GM23338 (cell line): ENCODE results near the gene CCDC138. TPM values are rescaled to one million over a fixed set of nuclear protein-coding genes. Genes with fewer than 3 reads are reported as not detected.

Source experiments
- ATAC-seq: fragments of 200-7000 bp; cut with Tn5 transposase; 3 replicates; pipeline ENCODE4 v1.9.1; 2020
- DNase-seq: peaks from one replicate; pipeline ENCODE4 v3.0.0-alpha.2; 2015; ENCODE audit warnings: low spot score
- H2AFZ ChIP-seq: fragments of 200-600 bp; sonication (generic); 2 replicates; pipeline ENCODE4 v1.8.0; 2016; ENCODE audit warnings: antibody characterized with exemption, mild to moderate bottlenecking, moderate library complexity
- H3F3A ChIP-seq: fragments of 200-600 bp; sonication (generic); replicated peaks from 2 replicates; pipeline ENCODE4 v1.8.0; 2017; ENCODE audit warnings: antibody characterized with exemption, mixed run types, low read depth
- H3K27ac ChIP-seq: fragments of 200-600 bp; sonication (generic); 2 replicates; pipeline ENCODE4 v1.6.1; 2016; ENCODE audit warnings: low read depth
- H3K27me3 ChIP-seq: fragments of 200-600 bp; sonication (generic); 2 replicates; pipeline ENCODE4 v1.8.0; 2016; ENCODE audit warnings: mild to moderate bottlenecking, mixed run types, moderate library complexity; ENCODE audit not compliant: insufficient read depth
- H3K36me3 ChIP-seq: fragments of 200-600 bp; sonication (generic); 2 replicates; pipeline ENCODE4 v1.8.0; 2016; ENCODE audit warnings: mild to moderate bottlenecking; ENCODE audit not compliant: insufficient read depth
- H3K4me1 ChIP-seq: fragments of 200-600 bp; sonication (generic); 2 replicates; pipeline ENCODE4 v1.8.0; 2016; ENCODE audit warnings: mild to moderate bottlenecking, moderate library complexity; ENCODE audit not compliant: insufficient read depth
- H3K4me2 ChIP-seq: fragments of 200-600 bp; sonication (generic); 2 replicates; pipeline ENCODE4 v1.7.1; 2017; ENCODE audit warnings: mixed run types
- H3K4me3 ChIP-seq: fragments of 200-600 bp; sonication (generic); 2 replicates; pipeline ENCODE4 v1.6.1; 2016; ENCODE audit warnings: mixed run types
- H3K79me2 ChIP-seq: fragments of 200-600 bp; sonication (generic); replicated peaks from 2 replicates; pipeline ENCODE4 v1.8.0; 2017; ENCODE audit warnings: mild to moderate bottlenecking; ENCODE audit not compliant: insufficient read depth
- H3K9me2 ChIP-seq: fragments of 200-600 bp; sonication (generic); 2 replicates; pipeline ENCODE4 v1.8.0; 2017; ENCODE audit not compliant: insufficient read depth
- H4K20me1 ChIP-seq: fragments of 200-600 bp; sonication (generic); replicated peaks from 2 replicates; pipeline ENCODE4 v1.8.0; 2017; ENCODE audit warnings: mild to moderate bottlenecking; ENCODE audit not compliant: insufficient read depth
- H3K27ac Mint-ChIP-seq: 2 replicates; pipeline ENCODE4 v1.8.0; 2020; ENCODE audit warnings: inconsistent platforms, mild to moderate bottlenecking, moderate library complexity, mixed read lengths
- H3K27me3 Mint-ChIP-seq: 3 replicates; pipeline ENCODE4 v1.8.0; 2022; ENCODE audit warnings: low read depth, mild to moderate bottlenecking, moderate library complexity, mixed read lengths, inconsistent platforms; ENCODE audit not compliant: insufficient read depth, poor library complexity
- H3K36me3 Mint-ChIP-seq: 3 replicates; pipeline ENCODE4 v1.8.0; 2021; ENCODE audit warnings: low read depth, mild to moderate bottlenecking, inconsistent platforms, moderate library complexity, mixed read lengths
- H3K4me1 Mint-ChIP-seq: 3 replicates; pipeline ENCODE4 v1.8.0; 2020; ENCODE audit warnings: mild to moderate bottlenecking, inconsistent platforms, mixed read lengths
- H3K4me3 Mint-ChIP-seq: 3 replicates; pipeline ENCODE4 v1.8.0; 2021; ENCODE audit warnings: moderate library complexity, mild to moderate bottlenecking, inconsistent platforms, mixed read lengths
- H3K9me3 Mint-ChIP-seq: 3 replicates; pipeline ENCODE4 v1.8.0; 2020; ENCODE audit warnings: moderate library complexity, mild to moderate bottlenecking, inconsistent platforms, mixed read lengths
- CREB1 ChIP-seq: fragments of 250-450 bp; sonication (Bioruptor Pico); IDR thresholded peaks from 2 replicates; pipeline ENCODE4 v1.5.0; 2020; ENCODE audit warnings: low read depth, mild to moderate bottlenecking, moderate library complexity
- EZH2 ChIP-seq: fragments of 200-600 bp; sonication (generic); IDR thresholded peaks from one replicate; pipeline ENCODE4 v1.8.0; 2017; ENCODE audit warnings: antibody characterized with exemption, mild to moderate bottlenecking, low read depth; ENCODE audit not compliant: unreplicated experiment
- EZH2phosphoT487 ChIP-seq: fragments of 200-600 bp; sonication (generic); IDR thresholded peaks from one replicate; pipeline ENCODE4 v1.8.1; 2018; ENCODE audit warnings: antibody characterized with exemption; ENCODE audit not compliant: unreplicated experiment
- JUNB ChIP-seq: IDR thresholded peaks from one replicate; pipeline ENCODE4 v1.6.1; 2016; ENCODE audit warnings: antibody characterized with exemption; ENCODE audit not compliant: unreplicated experiment
- NANOG ChIP-seq: IDR thresholded peaks from 2 replicates; pipeline ENCODE4 v1.6.1; 2016; ENCODE audit warnings: antibody characterized with exemption, borderline replicate concordance
- POLR2AphosphoS5 ChIP-seq: IDR thresholded peaks from 2 replicates; pipeline ENCODE4 v1.6.1; 2016; ENCODE audit warnings: antibody characterized with exemption, low read depth
- STAT1 ChIP-seq: IDR thresholded peaks from one replicate; pipeline ENCODE4 v1.6.1; 2016; ENCODE audit warnings: antibody characterized with exemption; ENCODE audit not compliant: unreplicated experiment
- ZNF114 ChIP-seq: fragments of 250-450 bp; sonication (Bioruptor Pico); IDR thresholded peaks from 2 replicates; pipeline ENCODE4 v1.5.0; 2020; ENCODE audit warnings: mild to moderate bottlenecking, moderate library complexity
- ZNF331 ChIP-seq: fragments of 250-450 bp; sonication (Bioruptor Pico); IDR thresholded peaks from 2 replicates; pipeline ENCODE4 v1.5.0; 2020; ENCODE audit warnings: low read depth, mild to moderate bottlenecking, moderate library complexity
- polyA plus RNA-seq: library from polyadenylated mRNA; unstranded; fragments of >200 nt; fragmentation: Nextera tagmentation; extraction: Ambion mirVana; gene quantifications from 2 replicates; pipeline ENCODE4 v1.2.1, GENCODE V29; 2016
- total RNA-seq: library from RNA; depleted of rRNA; stranded (reverse); fragments of >200 nt; shearing (Covaris generic); gene quantifications from 2 replicates; pipeline ENCODE4 v1.2.3, GENCODE V29; 2014
- TF ChIP-seq, protein P1 (sequence below): IDR thresholded peaks from one replicate; pipeline ENCODE4 v1.6.1; 2018; ENCODE audit warnings: antibody characterized with exemption; ENCODE audit not compliant: unreplicated experiment
- TF ChIP-seq, protein P2 (sequence below), 2 experiments: fragments of 200-600 bp in 1 of 2; sonication (generic) in 1 of 2; conservative IDR thresholded peaks; 2 replicates each; pipeline versions ENCODE4 v1.5.1 to v1.6.1; 2016 to 2017; ENCODE audit warnings: antibody characterized with exemption in 2 of 2, low read depth in 2 of 2, mild to moderate bottlenecking in 2 of 2, moderate library complexity in 1 of 2
- TF ChIP-seq, protein P3 (sequence below): IDR thresholded peaks from 2 replicates; pipeline ENCODE4 v1.6.1; 2016; ENCODE audit warnings: antibody characterized with exemption
- TF ChIP-seq, protein P4 (sequence below): fragments of 250-450 bp; sonication (Bioruptor Pico); IDR thresholded peaks from 2 replicates; pipeline ENCODE4 v1.5.0; 2020; ENCODE audit warnings: mild to moderate bottlenecking, moderate library complexity

CCDC138 gene
- total and polyA plus RNA-seq, 2 experiments from 2014 or later, result 30.8 to 31.6 TPM

DNA sequence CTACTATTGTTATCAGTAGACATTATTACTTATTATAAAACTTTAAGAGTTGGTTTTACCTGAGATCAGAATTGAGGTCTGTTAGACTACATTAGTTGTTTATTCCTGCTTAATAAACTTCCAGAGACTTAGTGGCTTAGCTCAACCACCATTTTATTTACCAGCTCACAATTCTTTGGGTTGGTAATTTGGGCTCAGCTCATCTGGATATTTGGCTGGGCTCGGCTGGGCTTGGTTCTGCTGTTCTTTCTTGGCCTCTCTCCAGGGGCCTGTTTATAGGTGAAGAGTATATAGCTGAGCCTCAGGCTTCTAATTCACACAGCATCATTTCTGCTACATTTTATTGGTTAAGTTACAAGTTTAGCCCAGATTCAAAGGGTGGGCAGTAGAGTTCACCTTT lies 67.9 kb downstream of the CCDC138 start:
- H3K27me3 Mint-ChIP-seq, result no peaks in the 10 kb centered on the region
- ATAC-seq (no peak), DNase-seq (no peak)
- peaks cover 40% of the 10 kb centered on the region for H3K36me3 Mint-ChIP-seq
- H3K4me3 Mint-ChIP-seq, result no peak overlapping the region
- Histone ChIP-seq H3K27me3 (no peaks in the 10 kb centered on the region), H3K4me3 (no peak overlapping the region), H2AFZ (no peak overlapping the region), H3K4me1 (no peaks in the 10 kb centered on the region), H3K36me3 (peaks cover 7% of the 10 kb centered on the region), H3F3A (no peaks in the 10 kb centered on the region), H4K20me1 (no peaks in the 10 kb centered on the region), H3K4me2 (no peak overlapping the region), H3K79me2 (no peaks in the 10 kb centered on the region), H3K27ac (no peak overlapping the region), H3K9me2 (no peaks in the 10 kb centered on the region)
- no peak overlapping the region for H3K27ac Mint-ChIP-seq
- TF ChIP-seq ZNF114, result no peak
- TF ChIP-seq JUNB, result no peak
- no peak for TF ChIP-seq CREB1 (CRISPR knock-in tag)
- TF ChIP-seq POLR2AphosphoS5, result no peak
- no peak for TF ChIP-seq STAT1
- TF ChIP-seq, protein P1, sequence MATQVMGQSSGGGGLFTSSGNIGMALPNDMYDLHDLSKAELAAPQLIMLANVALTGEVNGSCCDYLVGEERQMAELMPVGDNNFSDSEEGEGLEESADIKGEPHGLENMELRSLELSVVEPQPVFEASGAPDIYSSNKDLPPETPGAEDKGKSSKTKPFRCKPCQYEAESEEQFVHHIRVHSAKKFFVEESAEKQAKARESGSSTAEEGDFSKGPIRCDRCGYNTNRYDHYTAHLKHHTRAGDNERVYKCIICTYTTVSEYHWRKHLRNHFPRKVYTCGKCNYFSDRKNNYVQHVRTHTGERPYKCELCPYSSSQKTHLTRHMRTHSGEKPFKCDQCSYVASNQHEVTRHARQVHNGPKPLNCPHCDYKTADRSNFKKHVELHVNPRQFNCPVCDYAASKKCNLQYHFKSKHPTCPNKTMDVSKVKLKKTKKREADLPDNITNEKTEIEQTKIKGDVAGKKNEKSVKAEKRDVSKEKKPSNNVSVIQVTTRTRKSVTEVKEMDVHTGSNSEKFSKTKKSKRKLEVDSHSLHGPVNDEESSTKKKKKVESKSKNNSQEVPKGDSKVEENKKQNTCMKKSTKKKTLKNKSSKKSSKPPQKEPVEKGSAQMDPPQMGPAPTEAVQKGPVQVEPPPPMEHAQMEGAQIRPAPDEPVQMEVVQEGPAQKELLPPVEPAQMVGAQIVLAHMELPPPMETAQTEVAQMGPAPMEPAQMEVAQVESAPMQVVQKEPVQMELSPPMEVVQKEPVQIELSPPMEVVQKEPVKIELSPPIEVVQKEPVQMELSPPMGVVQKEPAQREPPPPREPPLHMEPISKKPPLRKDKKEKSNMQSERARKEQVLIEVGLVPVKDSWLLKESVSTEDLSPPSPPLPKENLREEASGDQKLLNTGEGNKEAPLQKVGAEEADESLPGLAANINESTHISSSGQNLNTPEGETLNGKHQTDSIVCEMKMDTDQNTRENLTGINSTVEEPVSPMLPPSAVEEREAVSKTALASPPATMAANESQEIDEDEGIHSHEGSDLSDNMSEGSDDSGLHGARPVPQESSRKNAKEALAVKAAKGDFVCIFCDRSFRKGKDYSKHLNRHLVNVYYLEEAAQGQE, result no peak
- TF ChIP-seq NANOG, result no peak
- TF ChIP-seq, protein P2, sequence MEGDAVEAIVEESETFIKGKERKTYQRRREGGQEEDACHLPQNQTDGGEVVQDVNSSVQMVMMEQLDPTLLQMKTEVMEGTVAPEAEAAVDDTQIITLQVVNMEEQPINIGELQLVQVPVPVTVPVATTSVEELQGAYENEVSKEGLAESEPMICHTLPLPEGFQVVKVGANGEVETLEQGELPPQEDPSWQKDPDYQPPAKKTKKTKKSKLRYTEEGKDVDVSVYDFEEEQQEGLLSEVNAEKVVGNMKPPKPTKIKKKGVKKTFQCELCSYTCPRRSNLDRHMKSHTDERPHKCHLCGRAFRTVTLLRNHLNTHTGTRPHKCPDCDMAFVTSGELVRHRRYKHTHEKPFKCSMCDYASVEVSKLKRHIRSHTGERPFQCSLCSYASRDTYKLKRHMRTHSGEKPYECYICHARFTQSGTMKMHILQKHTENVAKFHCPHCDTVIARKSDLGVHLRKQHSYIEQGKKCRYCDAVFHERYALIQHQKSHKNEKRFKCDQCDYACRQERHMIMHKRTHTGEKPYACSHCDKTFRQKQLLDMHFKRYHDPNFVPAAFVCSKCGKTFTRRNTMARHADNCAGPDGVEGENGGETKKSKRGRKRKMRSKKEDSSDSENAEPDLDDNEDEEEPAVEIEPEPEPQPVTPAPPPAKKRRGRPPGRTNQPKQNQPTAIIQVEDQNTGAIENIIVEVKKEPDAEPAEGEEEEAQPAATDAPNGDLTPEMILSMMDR (conservative IDR thresholded peaks at IDR 0.05; ENCODE audit: low read depth in 2 of 2), result no peak
- TF ChIP-seq EZH2phosphoT487, result no peak
- TF ChIP-seq EZH2, result no peak
- TF ChIP-seq ZNF331, result no peak
- TF ChIP-seq, protein P3, sequence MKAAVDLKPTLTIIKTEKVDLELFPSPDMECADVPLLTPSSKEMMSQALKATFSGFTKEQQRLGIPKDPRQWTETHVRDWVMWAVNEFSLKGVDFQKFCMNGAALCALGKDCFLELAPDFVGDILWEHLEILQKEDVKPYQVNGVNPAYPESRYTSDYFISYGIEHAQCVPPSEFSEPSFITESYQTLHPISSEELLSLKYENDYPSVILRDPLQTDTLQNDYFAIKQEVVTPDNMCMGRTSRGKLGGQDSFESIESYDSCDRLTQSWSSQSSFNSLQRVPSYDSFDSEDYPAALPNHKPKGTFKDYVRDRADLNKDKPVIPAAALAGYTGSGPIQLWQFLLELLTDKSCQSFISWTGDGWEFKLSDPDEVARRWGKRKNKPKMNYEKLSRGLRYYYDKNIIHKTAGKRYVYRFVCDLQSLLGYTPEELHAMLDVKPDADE, result no peak
- TF ChIP-seq, protein P4, sequence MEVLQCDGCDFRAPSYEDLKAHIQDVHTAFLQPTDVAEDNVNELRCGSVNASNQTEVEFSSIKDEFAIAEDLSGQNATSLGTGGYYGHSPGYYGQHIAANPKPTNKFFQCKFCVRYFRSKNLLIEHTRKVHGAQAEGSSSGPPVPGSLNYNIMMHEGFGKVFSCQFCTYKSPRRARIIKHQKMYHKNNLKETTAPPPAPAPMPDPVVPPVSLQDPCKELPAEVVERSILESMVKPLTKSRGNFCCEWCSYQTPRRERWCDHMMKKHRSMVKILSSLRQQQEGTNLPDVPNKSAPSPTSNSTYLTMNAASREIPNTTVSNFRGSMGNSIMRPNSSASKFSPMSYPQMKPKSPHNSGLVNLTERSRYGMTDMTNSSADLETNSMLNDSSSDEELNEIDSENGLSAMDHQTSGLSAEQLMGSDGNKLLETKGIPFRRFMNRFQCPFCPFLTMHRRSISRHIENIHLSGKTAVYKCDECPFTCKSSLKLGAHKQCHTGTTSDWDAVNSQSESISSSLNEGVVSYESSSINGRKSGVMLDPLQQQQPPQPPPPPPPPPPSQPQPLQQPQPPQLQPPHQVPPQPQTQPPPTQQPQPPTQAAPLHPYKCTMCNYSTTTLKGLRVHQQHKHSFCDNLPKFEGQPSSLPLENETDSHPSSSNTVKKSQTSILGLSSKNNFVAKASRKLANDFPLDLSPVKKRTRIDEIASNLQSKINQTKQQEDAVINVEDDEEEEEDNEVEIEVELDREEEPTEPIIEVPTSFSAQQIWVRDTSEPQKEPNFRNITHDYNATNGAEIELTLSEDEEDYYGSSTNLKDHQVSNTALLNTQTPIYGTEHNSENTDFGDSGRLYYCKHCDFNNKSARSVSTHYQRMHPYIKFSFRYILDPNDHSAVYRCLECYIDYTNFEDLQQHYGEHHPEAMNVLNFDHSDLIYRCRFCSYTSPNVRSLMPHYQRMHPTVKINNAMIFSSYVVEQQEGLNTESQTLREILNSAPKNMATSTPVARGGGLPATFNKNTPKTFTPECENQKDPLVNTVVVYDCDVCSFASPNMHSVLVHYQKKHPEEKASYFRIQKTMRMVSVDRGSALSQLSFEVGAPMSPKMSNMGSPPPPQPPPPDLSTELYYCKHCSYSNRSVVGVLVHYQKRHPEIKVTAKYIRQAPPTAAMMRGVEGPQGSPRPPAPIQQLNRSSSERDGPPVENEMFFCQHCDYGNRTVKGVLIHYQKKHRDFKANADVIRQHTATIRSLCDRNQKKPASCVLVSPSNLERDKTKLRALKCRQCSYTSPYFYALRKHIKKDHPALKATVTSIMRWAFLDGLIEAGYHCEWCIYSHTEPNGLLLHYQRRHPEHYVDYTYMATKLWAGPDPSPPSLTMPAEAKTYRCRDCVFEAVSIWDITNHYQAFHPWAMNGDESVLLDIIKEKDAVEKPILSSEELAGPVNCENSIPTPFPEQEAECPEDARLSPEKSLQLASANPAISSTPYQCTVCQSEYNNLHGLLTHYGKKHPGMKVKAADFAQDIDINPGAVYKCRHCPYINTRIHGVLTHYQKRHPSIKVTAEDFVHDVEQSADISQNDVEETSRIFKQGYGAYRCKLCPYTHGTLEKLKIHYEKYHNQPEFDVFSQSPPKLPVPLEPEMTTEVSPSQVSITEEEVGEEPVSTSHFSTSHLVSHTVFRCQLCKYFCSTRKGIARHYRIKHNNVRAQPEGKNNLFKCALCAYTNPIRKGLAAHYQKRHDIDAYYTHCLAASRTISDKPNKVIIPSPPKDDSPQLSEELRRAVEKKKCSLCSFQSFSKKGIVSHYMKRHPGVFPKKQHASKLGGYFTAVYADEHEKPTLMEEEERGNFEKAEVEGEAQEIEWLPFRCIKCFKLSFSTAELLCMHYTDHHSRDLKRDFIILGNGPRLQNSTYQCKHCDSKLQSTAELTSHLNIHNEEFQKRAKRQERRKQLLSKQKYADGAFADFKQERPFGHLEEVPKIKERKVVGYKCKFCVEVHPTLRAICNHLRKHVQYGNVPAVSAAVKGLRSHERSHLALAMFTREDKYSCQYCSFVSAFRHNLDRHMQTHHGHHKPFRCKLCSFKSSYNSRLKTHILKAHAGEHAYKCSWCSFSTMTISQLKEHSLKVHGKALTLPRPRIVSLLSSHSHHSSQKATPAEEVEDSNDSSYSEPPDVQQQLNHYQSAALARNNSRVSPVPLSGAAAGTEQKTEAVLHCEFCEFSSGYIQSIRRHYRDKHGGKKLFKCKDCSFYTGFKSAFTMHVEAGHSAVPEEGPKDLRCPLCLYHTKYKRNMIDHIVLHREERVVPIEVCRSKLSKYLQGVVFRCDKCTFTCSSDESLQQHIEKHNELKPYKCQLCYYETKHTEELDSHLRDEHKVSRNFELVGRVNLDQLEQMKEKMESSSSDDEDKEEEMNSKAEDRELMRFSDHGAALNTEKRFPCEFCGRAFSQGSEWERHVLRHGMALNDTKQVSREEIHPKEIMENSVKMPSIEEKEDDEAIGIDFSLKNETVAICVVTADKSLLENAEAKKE, result no peak
- no peaks in the 10 kb centered on the region for H3K4me1 Mint-ChIP-seq
- H3K9me3 Mint-ChIP-seq, result no peaks in the 10 kb centered on the region
